Subcutaneous abdominal adipose tissue (tissue), 5 donors: ENCODE data around the gene CUX1.

Source experiments
- H3K27ac ChIP-seq: one replicate; pipeline ENCODE4 v1.7.0; 2013; ENCODE audit warnings: low read depth, mild to moderate bottlenecking, inconsistent platforms, low read length, moderate library complexity
- H3K27me3 ChIP-seq, 5 donors: one replicate each; pipeline ENCODE4 v1.7.0; 2013; ENCODE audit warnings: low read length in 5 of 5, inconsistent platforms in 1 of 5; ENCODE audit not compliant: control insufficient read depth in 5 of 5, insufficient read depth in 4 of 5
- H3K36me3 ChIP-seq, 5 donors: one replicate each; pipeline ENCODE4 v1.7.0; 2013; ENCODE audit warnings: low read length in 5 of 5; ENCODE audit not compliant: control insufficient read depth in 5 of 5, insufficient read depth in 5 of 5
- H3K4me1 ChIP-seq, 5 donors: one replicate each; pipeline ENCODE4 v1.7.0; 2013; ENCODE audit warnings: low read length in 5 of 5, mild to moderate bottlenecking in 3 of 5, moderate library complexity in 1 of 5; ENCODE audit not compliant: control insufficient read depth in 5 of 5, insufficient read depth in 5 of 5
- H3K4me3 ChIP-seq, 5 donors: one replicate each; pipeline ENCODE4 v1.7.0; 2013; ENCODE audit warnings: low read length in 5 of 5, low read depth in 1 of 5
- H3K9ac ChIP-seq, 5 donors: one replicate each; pipeline ENCODE4 v1.7.0; 2013; ENCODE audit warnings: low read length in 5 of 5, mild to moderate bottlenecking in 4 of 5, moderate library complexity in 3 of 5
- H3K9me3 ChIP-seq, 5 donors: one replicate each; pipeline ENCODE4 v1.7.0; 2013; ENCODE audit warnings: low read length in 5 of 5; ENCODE audit not compliant: control insufficient read depth in 5 of 5
- donor health status: healthy.
- donor health status: healthy.
- donor health status: healthy.
- donor health status: healthy.
- donor health status: healthy.

The CUX1 gene

DNA sequence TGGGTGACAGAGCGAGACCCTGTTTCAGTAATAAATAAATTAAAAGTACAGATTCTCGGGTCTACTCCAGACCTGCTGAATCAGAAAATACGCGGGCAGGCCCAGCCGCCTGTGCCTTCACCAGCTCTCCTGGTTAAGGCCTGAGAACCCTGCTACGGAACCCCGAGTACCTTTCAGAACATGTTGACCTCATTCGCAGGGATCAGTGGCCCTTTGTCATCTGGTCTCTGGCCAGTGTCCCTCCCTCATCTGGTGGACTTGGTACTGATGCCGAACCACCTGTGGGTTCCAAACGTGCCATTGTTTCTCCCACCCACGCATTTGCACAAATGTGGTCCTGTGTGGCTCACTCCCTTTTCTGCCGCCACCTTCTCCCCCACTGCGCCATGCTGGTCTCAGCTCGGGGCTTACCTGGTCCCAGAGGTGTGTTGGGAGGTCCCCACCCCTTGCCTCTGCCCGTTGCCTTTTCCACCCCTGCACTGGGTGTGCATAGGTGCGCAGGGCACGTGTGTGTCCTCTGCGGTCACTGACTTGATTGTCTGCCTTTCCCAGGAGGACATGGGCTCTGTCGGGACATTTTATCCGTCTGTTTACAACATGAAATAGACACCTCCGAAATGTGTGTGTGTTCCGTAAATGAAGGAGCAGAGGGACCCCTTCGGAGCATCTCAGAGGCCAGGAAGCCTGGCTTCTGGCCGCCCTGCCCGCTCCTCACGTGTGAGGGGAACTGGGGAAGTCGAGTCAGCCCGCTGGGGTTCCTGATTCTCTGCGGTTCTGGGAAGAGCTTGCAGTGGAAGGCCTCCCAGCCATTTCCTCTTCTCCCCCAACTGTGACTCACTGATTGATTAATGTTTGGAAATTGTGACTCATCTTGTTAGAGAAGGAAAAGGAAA, 135.2 kb downstream of the CUX1 start:
- Histone ChIP-seq H3K9ac (no peak overlapping the region), H3K36me3 (no peaks in the 10 kb centered on the region), H3K9me3 (no peaks in the 10 kb centered on the region), H3K4me3 (no peak overlapping the region), H3K27me3 (no peaks in the 10 kb centered on the region), H3K4me1 (peaks cover 0 to 18% (median 5%) of the 10 kb centered on the region in 5 donors), H3K27ac (no peak overlapping the region)

DNA sequence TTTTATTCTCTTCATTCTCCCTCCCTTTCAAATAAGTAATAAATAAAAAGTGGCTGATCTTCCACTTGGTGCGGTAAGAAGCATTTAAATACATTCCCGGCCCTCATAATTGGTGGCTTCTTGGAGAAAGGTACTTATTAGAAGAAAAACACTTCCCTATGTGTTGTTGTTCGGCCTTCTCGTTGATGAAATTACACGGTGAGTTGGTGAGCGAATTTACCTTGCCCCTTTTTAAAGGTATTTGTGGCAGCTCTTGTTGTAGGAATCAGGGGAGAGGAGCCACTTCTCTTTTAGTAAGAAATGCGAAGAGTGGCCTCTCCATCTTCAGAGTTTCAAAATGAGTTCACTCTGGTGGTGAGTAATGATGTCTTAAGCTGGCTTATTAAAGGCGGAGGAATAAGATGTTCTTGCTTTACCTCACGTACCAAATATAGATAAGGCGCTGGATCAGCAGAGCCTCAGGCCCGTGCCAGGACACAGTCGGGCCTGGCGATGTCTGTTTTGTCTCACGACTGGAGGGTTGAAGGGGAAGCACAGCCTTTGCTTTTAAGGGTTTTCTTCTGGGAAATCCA, 135.9 kb downstream of the CUX1 start:
- H3K27me3 ChIP-seq: no peaks in the 10 kb centered on the region
- no peaks in the 10 kb centered on the region for H3K36me3 ChIP-seq
- H3K4me3 ChIP-seq: no peak overlapping the region
- H3K9ac ChIP-seq: no peak overlapping the region
- H3K4me1 ChIP-seq: peaks cover 0 to 12% (median 5%) of the 10 kb centered on the region in 5 donors
- no peaks in the 10 kb centered on the region for H3K9me3 ChIP-seq
- no peak overlapping the region for H3K27ac ChIP-seq

DNA sequence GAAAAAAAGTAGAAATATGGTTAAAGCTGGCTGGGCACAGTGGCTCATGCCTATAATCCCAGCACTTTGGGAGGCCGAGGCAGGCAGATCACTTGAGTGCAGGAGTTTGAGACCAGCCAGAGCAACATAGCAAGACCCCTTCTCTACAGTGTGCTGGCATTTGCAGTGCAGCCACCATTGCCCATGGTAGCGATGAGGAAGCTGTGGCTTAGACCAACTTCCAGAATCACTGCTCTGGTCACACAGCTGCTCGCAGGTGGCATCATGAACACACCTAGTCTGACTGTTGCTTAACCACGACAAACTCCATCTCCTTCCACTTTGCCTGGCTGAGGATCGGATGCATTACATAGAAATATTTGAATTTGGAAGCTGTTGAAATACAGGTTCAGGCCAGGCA, 137.1 kb downstream of the CUX1 start:
- Histone ChIP-seq H3K4me3 (no peak overlapping the region), H3K4me1 (peaks cover 0 to 12% (median 5%) of the 10 kb centered on the region in 5 donors), H3K27me3 (no peaks in the 10 kb centered on the region), H3K27ac (no peak overlapping the region), H3K9me3 (no peaks in the 10 kb centered on the region), H3K9ac (no peak overlapping the region), H3K36me3 (no peaks in the 10 kb centered on the region)

DNA sequence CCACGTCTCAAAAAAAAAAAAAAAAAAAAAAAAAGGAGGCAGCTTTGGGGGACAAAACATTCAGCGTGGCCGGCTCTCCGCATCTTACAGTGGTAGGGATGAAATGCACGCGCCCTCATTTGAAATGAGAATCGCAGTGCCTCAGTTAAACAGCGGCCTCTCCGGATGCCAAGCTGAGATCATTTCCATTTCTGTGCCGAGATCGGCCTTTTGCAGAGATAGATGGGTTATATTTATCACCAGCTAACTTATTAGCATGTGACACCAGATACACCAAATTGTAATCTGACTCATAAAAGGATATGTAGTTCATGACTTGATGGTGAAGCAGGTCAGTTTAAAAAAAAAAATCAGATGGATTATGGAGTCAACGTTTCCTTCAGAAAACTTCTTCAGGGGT, 138.7 kb downstream of the CUX1 start:
- no peak overlapping the region for H3K4me3 ChIP-seq

DNA sequence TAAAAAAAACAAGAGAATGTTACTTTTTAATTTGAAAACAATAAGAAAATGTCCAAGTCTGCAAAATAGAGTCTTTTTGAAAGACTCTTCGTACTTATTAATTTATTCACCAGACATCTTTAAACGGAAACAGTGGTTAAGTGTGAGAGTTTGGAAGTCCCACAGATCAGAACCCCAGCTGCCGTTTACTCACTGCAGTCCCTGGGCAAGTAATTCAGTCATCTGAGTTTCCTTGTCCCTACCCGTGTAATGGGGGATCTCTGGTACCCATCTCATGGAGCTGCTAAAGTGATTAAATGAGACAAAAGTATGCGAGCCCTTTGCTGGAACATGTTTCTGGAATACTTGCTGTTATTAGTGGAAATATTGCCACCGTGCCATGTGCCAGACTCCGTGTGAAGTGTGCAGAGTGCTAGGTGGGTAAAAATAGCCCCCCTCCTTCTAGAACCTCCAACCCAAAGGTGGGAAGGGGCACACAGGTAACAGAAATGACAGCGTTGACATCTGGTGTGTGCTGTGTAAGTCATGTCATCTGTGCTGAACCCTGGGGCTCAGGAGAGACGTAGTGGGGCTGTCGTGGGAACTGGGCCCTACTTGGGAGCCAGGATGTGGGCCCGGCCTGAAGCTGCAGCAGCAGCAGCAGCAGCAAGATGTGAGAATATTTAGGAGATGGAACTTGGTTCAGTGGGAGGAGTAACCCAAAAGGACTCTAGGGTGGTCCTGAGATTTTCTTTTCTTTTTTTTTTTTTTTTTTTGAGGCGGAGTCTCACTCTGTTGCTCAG, 140.5 kb downstream of the CUX1 start:
- Histone ChIP-seq H3K36me3 (no peaks in the 10 kb centered on the region), H3K27me3 (no peaks in the 10 kb centered on the region), H3K27ac (no peak overlapping the region), H3K9me3 (no peaks in the 10 kb centered on the region), H3K9ac (no peak overlapping the region), H3K4me3 (no peak overlapping the region), H3K4me1 (peaks cover 0 to 11% (median 4%) of the 10 kb centered on the region in 5 donors)

More for the DNA sequence above, 138.7 kb downstream of the CUX1 start:
- H3K9me3 ChIP-seq: no peaks in the 10 kb centered on the region
- H3K4me1 ChIP-seq: peaks cover 0 to 10% (median 5%) of the 10 kb centered on the region in 5 donors
- H3K36me3 ChIP-seq: no peaks in the 10 kb centered on the region
- no peaks in the 10 kb centered on the region for H3K27me3 ChIP-seq
- no peak overlapping the region for H3K9ac ChIP-seq
- H3K27ac ChIP-seq: no peak overlapping the region

DNA sequence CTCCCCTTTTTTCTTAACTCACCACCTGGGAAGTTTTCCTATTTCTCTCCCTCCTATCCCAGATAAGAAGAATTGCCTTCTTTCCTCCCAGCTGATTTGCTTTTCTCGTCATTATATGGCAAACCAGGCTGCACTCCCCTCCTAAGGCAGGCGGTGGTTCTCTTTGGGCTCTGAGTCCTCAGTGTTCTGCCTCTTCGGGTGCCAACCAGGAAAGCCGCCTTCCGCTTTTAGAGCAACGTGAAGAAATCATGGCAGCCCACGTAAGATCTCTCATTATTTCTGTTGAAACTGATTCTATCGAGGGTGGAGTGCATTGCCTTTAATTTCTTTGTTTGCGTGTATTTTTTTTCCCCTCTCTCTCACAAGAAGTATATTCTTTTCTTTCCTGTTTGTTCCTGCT, 141.9 kb downstream of the CUX1 start:
- no peak overlapping the region for H3K27ac ChIP-seq
- H3K9ac ChIP-seq: no peak overlapping the region
- peaks cover 0 to 6% (median 0%) of the 10 kb centered on the region in 5 donors for H3K4me1 ChIP-seq
- H3K9me3 ChIP-seq: no peaks in the 10 kb centered on the region
- H3K4me3 ChIP-seq: no peak overlapping the region
- H3K36me3 ChIP-seq: no peaks in the 10 kb centered on the region
- no peaks in the 10 kb centered on the region for H3K27me3 ChIP-seq

DNA sequence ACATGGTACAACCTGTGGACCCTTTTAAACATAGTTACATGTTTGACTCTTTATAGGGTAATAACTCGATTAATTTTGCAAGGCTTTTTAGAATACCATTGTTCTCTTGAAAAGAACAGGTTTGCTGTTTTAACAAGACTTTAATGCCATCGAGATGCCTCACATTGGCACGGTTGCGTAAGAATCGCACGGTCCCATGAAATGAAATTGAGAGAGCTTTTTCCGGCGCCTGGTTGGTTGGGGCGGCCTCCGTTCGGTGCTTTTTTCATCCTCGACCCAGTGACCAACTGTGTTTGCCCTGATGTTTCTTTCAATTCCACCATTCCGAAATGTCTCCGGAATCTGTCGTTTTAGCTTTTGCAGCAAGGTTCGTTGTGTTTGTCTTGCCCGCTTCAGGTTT, 142.4 kb downstream of the CUX1 start:
- H3K27ac ChIP-seq: no peak overlapping the region
- peaks cover 0 to 6% (median 0%) of the 10 kb centered on the region in 5 donors for H3K4me1 ChIP-seq

GRCh38 chr7:101960323-101960722, 142.9 kb downstream of the CUX1 start:
- Histone ChIP-seq H3K9ac (no peak overlapping the region), H3K36me3 (no peaks in the 10 kb centered on the region), H3K9me3 (no peaks in the 10 kb centered on the region), H3K27me3 (no peaks in the 10 kb centered on the region), H3K4me1 (peaks cover 0 to 6% (median 0%) of the 10 kb centered on the region in 5 donors), H3K27ac (no peak overlapping the region), H3K4me3 (no peak overlapping the region)

More for the DNA sequence above, 142.4 kb downstream of the CUX1 start:
- Histone ChIP-seq H3K27me3 (no peaks in the 10 kb centered on the region), H3K36me3 (no peaks in the 10 kb centered on the region), H3K9me3 (no peaks in the 10 kb centered on the region), H3K4me3 (no peak overlapping the region), H3K9ac (no peak overlapping the region)

DNA sequence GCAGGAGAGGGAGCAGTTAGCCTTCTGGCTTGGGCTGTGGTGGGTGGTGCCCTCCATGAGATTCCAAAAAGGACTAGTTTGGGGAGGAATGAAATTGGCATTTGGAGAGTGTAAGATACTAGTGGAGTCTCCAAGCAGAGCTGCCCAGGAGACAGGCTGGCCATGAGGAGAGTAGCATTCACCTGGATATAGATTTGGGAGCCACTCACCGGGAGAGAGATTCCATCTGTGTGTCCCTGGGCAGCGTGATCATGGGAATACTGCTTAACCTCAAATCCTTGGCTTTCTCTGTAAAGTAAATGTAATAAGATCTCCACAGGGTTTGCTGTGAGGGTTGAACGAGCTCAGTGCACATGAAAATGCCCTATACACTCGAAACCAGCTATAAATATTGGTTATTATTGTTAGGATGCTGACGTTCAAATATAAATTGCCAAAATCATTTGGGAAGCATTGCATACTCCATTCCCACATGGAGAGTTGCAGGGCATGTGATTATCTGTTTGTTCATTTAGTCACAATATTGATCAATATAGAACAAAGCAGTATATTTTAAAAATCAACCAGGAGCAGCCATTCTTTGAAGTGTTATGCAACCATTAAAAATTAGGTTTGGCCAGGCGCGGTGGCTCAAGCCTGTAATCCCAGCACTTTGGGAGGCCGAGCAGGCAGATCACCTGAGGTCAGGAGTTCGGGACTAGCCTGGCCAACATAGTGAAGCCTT, 143.7 kb downstream of the CUX1 start:
- H3K4me3 ChIP-seq: no peak overlapping the region
- peaks cover 0 to 6% (median 0%) of the 10 kb centered on the region in 5 donors for H3K4me1 ChIP-seq
- no peaks in the 10 kb centered on the region for H3K36me3 ChIP-seq
- no peaks in the 10 kb centered on the region for H3K27me3 ChIP-seq
- H3K9me3 ChIP-seq: no peaks in the 10 kb centered on the region
- H3K9ac ChIP-seq: no peak overlapping the region
- no peak overlapping the region for H3K27ac ChIP-seq
